Measurements from ENCODE around the gene INTS7. TPM values are rescaled to one million over a fixed set of nuclear protein-coding genes. Genes with fewer than 3 reads are reported as not detected.
"Not testable (repeated sequence)": the region's sequence is repeated elsewhere in the genome, so short reads cannot be mapped to it uniquely, and the experiment has no call there.

Gene INTS7
- total RNA-seq, 1 donor from 2014 or later = 5.8 TPM

DNA sequence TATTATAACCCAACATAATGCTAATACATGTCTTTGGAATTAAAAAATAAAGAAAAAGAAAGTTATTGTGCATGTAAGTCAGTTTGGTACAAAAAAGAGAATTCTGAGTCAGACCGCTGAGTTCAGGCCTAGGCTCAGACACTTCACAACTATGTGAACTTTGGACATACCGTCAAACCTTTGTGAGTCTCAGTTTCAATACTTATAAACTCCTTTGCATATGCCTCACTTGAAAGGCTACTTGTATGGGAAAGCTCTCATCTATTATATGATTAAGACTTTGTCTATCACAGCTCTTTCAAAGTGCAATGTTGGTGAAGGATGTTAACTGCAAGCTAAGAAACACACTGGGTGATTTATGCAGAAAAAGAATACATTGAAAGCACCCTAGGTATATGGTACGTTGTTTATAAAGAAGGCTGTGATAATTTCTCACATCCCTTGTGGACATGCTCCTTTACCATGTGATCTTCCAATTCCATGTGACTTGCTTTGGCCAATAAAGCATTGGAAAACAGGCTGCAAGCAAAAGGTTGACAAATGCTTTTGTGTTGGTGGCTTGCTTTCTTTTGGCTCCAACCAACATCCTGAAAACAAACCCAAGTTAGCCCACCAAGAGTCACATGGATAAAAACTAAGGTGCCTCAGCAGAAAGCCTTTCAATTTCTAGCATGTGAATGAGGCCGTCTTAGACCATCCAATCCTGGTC lies 49.6 kb downstream of the INTS7 start:
- no peak for DNase-seq (ENCODE audit: low spot score)

DNA sequence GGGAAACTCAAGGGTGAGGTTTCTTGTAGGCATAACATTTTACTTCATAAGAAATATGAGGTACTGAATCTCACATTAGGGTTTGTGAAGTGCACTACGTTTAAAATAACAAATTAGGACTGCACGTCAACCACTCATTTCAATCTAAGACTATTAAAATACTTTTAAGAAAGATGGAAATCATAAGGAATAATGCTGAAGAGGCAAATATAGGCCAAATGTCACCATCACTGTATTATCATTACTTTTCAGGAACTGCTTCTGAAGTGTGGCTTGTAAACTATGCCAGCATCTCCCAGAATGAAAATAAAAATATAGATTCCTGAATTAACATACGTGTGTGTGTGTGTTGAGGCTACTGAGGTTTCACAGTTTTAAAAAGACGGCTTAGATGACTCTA lies 56.8 kb downstream of the INTS7 start:
- no peak for DNase-seq (ENCODE audit: low spot score)

DNA sequence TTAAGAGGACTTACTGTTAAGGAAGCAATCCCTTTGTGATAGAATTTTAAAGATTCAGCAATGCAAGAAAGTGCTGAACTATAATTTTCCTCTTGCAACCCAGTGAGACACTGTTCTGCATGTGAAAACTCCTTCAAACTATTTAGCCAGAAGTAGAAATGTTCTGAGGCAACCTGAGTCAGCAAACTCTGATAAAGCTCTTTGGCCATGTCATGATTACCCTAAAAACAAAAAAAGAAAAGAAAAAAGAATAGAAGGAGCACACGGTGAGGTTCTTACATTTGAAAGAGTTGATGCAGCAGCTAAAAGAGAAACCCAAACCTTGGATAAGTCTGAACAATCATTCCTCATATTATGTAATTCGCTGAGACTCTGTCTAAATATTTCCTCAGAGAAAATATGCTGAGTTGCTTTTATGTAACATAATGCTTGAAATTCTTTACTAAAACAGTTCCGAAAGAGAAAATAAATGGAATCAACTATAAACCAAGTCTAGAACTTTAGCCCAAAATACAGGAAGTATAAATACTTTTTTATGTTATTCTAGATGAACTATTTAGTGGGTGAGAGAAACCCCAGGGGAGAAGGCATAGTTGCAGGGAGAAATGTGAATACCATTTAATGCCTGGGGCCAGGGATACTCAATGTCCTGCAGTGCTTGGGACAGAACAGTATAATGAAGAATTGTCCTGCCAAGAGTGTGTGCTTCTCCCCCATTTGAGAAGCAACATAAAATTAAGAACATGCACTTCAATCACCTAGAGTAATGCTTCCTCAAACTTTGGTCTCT lies 60.0 kb downstream of the INTS7 start:
- peak; percentile 45 for DNase-seq (ENCODE audit: low spot score)

DNA sequence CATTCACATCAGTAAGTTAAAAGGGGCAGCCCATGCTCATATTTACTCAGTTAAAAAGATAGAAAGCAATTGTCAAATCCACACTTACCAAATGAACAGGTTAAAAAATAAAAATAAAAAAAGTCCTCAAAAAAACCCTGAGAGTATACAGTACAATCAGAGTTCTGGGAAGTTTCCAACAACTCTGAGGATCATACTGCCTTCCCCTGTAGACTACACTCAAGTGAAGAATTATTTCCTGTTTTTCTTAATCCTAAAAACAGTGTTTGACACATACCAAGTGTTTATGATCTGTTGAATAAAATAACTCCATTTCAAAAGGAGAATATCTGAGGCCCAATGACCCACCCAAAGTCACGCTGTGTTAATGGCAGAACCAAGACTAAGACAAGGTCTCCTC lies 61.8 kb downstream of the INTS7 start:
- DNase-seq (ENCODE audit: low spot score) = no peak

DNA sequence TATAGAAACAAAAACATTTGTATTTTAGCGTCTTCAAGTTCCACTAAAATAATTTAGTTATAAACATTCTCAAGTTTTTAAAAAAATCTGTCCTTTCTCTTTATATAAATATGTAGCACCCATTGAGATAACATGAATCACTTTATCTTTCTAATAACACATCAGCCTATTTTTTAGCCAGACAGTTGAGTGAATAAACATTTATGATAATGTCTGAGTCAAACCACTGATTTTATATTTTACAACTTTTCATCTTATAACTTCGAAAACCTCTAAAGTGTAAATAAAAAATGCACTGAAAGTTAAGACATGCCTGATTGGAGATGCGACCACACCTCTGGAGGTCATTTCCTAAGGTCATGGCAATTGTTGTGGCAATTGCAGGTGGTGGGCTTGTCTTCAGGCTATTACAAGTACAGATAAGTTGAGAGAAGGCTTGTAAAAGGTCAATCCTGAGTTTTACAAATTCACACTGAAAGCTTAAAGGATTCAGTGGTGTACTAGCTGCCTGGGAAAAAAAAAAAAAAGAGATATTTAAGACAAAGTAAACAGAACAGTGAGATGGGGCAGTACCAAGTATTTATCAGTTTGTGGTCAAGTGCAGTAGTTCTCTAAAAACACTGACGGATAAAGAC lies 67.0 kb downstream of the INTS7 start:
- no peak for DNase-seq (ENCODE audit: low spot score)

DNA sequence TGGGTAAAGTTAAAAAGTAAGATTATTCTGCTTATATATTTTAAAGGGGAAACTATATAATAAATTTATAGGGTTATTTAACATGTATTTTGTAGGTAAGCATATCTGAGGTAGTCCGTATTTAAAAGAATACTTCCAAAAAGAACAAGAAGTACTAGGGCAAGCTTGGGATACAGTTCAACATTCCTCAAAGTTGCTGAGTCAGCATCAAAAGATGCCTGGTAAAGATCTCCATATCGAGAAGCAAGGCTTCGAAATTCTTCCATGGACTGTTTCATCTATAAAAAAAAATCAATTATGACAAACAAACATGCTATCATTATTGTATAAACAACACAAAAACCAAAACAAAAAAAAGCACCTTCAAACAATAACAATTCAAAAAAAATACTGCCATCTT lies 67.7 kb downstream of the INTS7 start:
- no peak for DNase-seq (ENCODE audit: low spot score)

DNA sequence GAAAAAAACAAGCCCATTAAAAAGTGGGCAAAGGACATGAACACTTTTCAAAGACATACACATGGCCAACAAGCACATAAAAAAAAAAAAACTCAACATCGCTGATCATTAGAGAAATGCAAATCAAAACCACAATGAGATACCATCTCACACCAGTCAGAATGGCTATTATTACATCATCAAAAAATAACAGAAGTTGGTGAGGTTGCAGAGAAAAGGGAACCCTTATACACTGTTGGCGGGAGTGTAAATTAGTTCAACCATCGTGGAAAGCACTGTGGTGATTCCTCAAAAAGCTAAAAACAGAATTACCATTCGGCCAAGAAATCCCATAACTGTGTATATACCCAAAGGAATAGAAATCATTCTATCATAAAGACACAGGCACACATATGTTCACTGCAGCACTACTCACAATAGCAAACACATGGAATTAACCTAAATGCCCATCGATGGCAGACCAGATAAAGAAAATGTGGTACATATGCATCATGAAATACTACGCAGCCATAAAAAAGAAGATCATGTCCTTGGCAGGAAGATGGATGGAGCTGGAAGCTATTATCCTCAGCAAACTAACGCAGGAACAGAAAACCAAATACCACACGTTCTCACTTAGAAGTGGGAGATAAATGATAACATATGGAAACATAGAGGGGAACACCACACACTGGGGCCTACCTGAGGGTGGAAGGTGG lies 70.1 kb downstream of the INTS7 start:
- DNase-seq (ENCODE audit: low spot score) = no peak

DNA sequence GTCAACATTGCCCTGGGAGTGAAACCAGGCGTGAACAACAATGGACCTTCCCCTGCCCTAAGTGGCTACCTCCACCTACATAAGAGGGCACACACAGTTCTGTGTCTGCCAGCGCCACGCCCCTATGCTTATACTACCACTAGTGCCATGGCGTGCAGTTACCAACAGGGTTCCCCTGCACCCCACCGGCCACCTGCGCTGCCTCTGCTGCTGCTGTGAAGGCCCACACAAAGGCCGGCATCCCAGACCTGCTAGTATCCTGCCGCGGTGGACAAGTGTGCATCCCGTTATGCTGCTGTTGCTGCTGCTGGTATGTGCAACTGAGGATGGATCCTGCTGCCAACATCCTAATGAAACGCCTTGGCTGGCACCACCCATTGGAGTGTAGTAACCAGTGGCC lies 75.7 kb downstream of the INTS7 start:
- DNase-seq (ENCODE audit: low spot score) = no peak

DNA sequence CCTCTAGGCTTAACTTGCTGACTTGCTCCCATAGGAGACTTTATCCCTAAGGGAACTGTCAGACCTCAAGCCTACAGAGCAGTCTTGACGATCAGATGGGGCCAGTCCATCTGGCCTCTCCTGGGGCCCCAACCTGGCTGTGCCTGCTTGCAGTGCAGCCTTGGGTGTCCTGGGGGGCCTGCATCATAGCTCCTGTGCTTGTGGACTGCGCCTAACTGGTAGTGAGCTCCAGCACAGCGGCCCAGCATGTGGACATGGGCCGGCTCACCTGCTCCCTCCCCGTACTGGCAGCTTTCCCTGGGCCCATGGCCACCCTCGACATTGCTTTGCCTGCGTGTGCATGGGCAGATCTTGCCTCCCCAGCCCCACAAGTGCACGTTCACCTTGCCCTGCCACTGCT lies 76.1 kb downstream of the INTS7 start:
- no peak for DNase-seq (ENCODE audit: low spot score)

DNA sequence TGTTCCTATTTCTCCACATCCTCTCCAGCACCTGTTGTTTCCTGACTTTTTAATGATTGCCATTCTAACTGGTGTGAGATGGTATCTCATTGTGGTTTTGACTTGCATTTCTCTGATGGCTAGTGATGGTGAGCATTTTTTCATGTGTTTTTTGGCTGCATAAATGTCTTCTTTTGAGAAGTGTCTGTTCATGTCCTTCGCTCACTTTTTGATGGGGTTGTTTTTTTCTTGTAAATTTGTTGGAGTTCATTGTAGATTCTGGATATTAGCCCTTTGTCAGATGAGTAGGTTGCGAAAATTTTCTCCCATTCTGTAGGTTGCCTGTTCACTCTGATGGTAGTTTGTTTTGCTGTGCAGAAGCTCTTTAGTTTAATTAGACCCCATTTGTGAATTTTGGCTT lies 81.3 kb downstream of the INTS7 start:
- not testable (repeated sequence) for DNase-seq (ENCODE audit: low spot score)

DNA sequence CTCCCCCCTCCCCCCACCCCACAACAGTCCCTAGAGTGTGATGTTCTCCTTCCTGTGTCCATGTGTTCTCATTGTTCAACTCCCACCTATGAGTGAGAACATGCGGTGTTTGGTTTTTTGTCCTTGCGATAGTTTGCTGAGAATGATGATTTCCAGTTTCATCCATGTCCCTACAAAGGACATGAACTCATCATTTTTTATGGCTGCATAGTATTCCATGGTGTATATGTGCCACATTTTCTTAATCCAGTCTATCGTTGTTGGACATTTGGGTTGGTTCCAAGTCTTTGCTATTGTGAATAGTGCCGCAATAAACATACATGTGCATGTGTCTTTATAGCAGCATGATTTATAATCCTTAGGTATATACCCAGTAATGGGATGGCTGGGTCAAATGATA lies 81.8 kb downstream of the INTS7 start:
- DNase-seq (ENCODE audit: low spot score) = not testable (repeated sequence)

DNA sequence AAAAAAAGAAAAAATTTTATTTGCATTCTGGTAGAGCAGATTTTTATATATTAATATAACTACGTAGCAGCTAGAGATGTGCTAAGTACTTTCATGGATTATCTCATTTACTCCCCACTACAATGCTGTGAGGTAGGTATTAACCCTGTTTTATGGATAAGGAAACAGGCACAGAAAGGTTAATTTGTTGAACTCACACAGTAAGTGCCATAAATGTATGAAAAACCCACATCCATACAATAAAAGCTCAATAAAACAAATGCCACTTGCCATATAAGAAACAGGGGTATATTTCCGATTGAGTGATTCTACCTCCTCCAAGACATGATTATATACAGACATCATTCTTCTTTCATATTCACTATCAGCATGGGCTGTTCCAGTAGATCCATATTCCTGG lies 83.1 kb downstream of the INTS7 start:
- no peak for DNase-seq (ENCODE audit: low spot score)

DNA sequence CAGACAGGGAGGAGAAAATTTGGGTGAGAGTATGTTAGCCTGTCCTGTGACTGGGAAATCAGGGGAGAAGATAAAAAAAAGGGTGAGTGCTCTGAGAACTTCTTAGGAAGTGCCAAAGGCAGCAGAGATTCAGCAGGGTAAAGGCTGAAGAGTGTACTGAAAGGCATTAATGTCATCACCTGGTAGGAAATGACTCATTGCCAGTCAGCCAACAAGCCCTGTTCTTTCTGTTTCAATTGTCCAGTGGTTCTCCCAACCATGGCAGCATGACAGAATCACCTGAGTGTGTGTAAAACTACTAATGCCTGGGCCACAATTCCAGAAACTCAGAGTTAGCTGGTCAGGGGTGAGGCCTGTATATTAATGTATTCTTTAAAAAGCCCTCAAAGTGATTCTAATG lies 83.5 kb downstream of the INTS7 start:
- DNase-seq (ENCODE audit: low spot score) = no peak

DNA sequence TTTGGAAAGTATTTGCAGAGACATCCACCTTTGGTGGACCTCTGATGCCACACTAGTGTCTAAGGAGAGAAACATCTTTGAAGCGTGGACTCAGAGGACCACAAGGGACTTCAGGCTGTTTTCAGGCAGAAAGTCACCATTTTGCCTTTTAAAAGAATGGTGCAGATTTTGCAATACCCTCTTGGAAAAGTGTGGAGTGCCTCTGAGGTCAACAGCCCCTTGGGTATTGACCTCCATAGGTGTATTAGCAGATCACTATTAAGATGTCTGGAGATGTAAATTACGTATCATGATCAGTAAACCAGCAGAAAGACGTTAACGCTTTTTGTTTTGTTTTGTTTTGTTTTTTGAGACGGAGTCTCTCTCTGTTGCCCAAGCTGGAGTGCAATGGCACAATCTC lies 87.0 kb downstream of the INTS7 start:
- DNase-seq (ENCODE audit: low spot score) = no peak

DNA sequence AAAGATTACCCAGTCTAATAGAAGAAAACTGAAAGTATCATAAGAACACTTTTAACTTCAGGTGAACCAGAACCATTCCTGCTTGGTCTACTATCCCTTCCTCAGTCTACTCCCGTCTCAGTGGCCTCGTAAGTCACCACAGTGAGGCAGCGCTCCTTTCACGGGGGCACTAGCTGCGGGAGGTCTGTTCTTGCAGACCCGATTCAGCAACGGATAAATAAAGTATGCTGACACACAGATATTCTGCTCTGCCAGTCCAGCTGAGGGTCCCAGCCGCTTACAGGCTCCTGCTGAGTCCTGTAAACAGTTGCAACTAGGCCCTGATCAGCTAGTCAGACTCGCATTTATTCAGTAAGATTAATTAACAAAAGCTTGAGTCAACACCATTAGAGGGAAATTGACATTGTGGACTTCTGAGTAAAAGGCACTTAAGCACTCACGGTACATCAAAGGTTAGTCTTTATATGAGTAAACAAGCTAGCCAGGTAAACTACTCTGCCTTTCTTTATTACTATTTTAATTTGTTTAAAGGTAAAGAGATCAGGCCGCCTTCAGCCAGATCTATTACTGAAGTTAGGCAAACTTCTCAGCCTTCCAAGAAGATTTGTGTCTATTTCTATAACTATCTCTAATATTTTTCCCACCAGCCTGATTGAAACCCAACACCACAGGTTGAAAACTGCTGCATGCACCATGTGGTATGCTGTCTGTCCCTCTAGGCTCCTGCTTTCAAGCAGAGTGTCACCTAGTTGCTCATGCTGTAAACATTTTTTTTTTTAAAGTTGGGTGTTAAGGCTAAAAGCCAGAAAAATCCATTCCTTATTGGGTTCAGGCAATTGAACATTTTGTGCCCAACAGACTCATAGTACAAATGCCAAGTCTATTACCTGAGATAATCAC lies 87.7 kb downstream of the INTS7 start:
- DNase-seq (ENCODE audit: low spot score) = no peak

DNA sequence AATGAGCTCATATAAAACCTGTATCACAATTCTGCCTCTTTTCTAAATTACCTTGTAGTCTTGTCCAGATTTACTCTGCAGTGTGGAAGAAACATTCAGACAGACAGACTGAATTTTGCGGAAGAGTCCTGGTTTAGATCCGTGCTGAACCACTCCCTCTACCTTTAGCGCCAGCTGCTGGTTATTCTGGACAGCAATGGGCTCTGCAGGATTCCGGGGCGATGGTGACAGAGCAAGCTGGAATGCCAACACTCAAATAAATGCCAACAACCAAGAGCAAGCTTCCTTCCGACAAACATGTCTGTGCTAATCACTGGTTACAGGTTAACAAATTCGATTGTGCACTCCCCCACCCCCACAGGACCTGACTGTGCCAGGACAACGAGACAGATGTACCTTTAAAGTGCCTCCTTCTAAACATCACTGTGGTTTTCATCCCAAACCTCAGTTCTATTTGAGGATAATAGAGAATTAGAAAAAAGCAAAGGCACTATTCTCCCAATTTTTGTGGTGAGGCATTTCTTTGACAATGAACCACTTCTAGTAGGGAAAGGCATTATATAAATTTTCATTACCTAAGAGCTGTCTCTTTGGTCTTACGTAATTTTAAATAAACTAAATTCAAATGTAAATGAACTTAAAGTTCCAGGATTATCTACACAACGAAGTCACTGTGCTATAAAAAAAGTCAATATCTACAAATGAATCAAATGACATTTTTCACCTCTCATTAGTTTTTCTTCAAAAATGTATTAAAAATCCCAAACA lies 90.4 kb downstream of the INTS7 start:
- DNase-seq (ENCODE audit: low spot score) = peak; percentile 37

DNA sequence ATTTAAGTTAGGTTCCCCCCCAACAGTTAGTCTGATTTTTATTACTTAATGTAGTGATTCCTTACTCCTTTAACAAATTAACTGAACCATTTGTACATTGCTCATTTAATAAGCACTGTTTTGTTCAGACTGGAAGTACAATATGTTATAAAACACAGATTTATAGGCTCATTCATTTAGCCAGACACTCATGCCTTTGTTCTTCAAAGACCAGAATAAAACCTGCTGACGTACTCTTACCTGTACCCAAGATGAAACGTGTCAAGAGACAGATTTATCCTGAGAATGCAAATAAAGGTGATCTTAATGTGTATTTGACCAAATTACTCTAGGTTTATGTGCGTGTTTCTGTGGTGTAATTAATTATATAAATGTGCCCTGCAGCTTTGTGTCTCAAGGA lies 92.8 kb downstream of the INTS7 start:
- no peak for DNase-seq (ENCODE audit: low spot score)

DNA sequence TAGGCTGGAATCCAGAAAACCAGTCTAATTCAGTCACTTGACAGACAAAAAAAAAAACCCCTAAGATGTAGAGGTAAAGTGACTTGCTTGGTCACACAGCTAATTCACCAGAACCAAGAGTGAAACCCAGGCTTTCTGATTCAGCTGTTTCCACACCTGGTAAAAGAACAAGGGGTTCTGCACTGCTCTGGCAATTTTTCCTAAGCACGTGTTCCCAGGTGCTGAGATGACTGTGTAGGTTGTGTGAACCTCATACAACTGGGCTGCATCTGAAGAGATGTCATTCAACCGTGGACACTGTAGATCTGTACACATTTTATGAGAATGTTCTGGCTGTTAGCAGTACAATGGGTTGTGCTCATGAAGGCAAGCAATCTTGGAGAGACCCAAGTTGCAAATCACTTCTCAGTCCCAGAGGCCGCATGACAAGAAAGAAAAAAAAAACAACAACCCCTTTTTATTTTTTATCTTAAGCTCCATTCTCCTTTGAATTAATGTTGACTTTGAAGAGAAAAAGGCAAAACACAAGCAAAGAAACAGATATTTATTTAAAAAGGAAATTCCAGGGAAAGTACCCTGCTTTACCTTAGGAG lies 95.4 kb downstream of the INTS7 start:
- no peak for DNase-seq (ENCODE audit: low spot score)

DNA sequence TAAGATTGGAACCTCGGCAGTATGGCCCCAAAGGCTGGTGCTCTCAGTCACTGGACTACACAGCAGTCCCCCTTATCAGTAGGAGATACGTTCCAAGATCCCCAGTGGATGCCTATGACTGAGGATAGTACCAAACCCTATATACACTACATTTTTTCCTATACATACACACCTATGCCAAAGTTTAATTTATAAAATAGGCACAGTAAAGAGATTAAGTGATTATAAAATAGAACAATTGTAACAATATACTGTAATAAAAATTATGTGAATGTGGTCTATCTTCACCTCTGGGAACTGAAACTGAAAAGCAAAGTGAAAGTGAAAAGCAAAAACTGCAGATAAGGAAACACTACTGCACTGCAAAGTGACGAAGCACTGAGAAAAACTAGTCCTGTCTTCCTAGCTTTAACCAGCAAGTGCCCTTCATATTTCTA lies 96.8 kb downstream of the INTS7 start:
- peak; percentile 27 for DNase-seq (ENCODE audit: low spot score)

DNA sequence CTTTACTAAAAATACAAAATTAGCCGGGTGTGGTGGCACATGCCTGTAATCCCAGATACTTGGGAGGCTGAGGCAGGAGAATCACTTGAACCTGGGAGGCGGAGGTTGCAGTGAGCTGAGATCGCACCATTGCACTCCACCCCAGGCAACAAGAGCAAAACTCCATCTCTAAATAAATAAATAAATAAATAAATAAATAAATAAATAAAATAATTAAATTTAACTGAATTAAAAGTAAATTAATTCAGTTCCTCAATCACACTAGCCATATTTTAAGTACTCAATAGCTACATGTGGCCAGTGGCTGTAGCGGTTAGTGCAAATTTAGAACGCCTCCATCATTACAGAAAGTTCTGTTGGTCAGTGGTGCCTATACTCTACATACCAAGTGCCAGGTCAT lies 97.9 kb downstream of the INTS7 start:
- DNase-seq (ENCODE audit: low spot score) = not testable (repeated sequence)
